Naive thymus-derived CD4-positive, alpha-beta T cell (primary cell): ENCODE results near the gene ARID3C. TPM values are rescaled to one million over a fixed set of nuclear protein-coding genes. Genes with fewer than 3 reads are reported as not detected.

Experiments used
- ATAC-seq: fragments of 150-1000 bp; cut with Tn5 transposase; 2 replicates; pipeline ENCODE4 v1.10.0; 2021; ENCODE audit warnings: mild to moderate bottlenecking, moderate library complexity
- CTCF ChIA-PET: fragments of 350-600 bp; sonication (Branson Sonifier 250); formaldehyde crosslinking; loops from one replicate; lab custom pipeline; 2021; ENCODE audit warnings: antibody characterized with exemption; lab: Charles Lee
- POLR2A ChIA-PET: fragments of 350-600 bp; sonication (Branson Sonifier 250); formaldehyde crosslinking; loops from one replicate; lab custom pipeline; 2021; ENCODE audit warnings: antibody characterized with exemption, inconsistent platforms; lab: Charles Lee
- DNase-seq, 9 donors: peaks; one replicate each; pipeline versions ENCODE4 v3.0.0 to v3.0.0-alpha.2; 2020 to 2022; ENCODE audit warnings: mixed read lengths in 1 of 9
- H3K27ac ChIP-seq: one replicate; pipeline ENCODE4 v1.7.0; 2013; ENCODE audit warnings: mild to moderate bottlenecking, low read depth, low read length, moderate library complexity
- H3K27me3 ChIP-seq, 2 donors: one replicate each; pipeline ENCODE4 v1.7.0; 2013; ENCODE audit warnings: low read length in 2 of 2, mild to moderate bottlenecking in 2 of 2, moderate library complexity in 2 of 2; ENCODE audit not compliant: control insufficient read depth in 2 of 2, insufficient read depth in 2 of 2
- H3K36me3 ChIP-seq, 3 experiments: 1 replicate in 2 of 3; 2 replicates in 1 of 3; pipeline ENCODE4 v1.7.0; 2013; ENCODE audit warnings: low read length in 3 of 3, mild to moderate bottlenecking in 3 of 3, moderate library complexity in 1 of 3; ENCODE audit not compliant: insufficient read depth in 3 of 3, control insufficient read depth in 2 of 3
- H3K4me1 ChIP-seq, 2 donors: one replicate each; pipeline ENCODE4 v1.7.0; 2013; ENCODE audit warnings: low read length in 2 of 2, mild to moderate bottlenecking in 2 of 2, moderate library complexity in 1 of 2; ENCODE audit not compliant: control insufficient read depth in 2 of 2, insufficient read depth in 2 of 2
- H3K4me3 ChIP-seq: 2 replicates; pipeline ENCODE4 v1.7.0; 2013; ENCODE audit warnings: mild to moderate bottlenecking, low read length
- H3K9me3 ChIP-seq, 3 experiments: 1 replicate in 2 of 3; 2 replicates in 1 of 3; pipeline ENCODE4 v1.7.0; 2013; ENCODE audit warnings: low read length in 3 of 3; ENCODE audit not compliant: control insufficient read depth in 2 of 3
- H3K27ac Mint-ChIP-seq, 9 donors: one replicate each; pipeline ENCODE4 v1.8.0; 2020 to 2022; ENCODE audit warnings: mixed read lengths in 9 of 9, mild to moderate bottlenecking in 8 of 9, moderate library complexity in 5 of 9, inconsistent platforms in 2 of 9
- H3K27me3 Mint-ChIP-seq, 5 donors: one replicate each; pipeline ENCODE4 v1.8.0; 2021 to 2022; ENCODE audit warnings: mixed read lengths in 5 of 5, mild to moderate bottlenecking in 1 of 5
- H3K36me3 Mint-ChIP-seq, 5 donors: one replicate each; pipeline ENCODE4 v1.8.0; 2020 to 2022; ENCODE audit warnings: mixed read lengths in 5 of 5, mild to moderate bottlenecking in 3 of 5, inconsistent platforms in 1 of 5
- H3K4me1 Mint-ChIP-seq, 7 donors: one replicate each; pipeline ENCODE4 v1.8.0; 2020 to 2022; ENCODE audit warnings: mixed read lengths in 7 of 7, mild to moderate bottlenecking in 3 of 7, inconsistent platforms in 1 of 7
- H3K4me3 Mint-ChIP-seq, 10 donors: one replicate each; pipeline ENCODE4 v1.8.0; 2020 to 2022; ENCODE audit warnings: mild to moderate bottlenecking in 10 of 10, mixed read lengths in 10 of 10, moderate library complexity in 6 of 10, inconsistent platforms in 2 of 10
- H3K9me3 Mint-ChIP-seq, 11 donors: one replicate each; pipeline ENCODE4 v1.8.0; 2020 to 2022; ENCODE audit warnings: mixed read lengths in 11 of 11, mild to moderate bottlenecking in 4 of 11, inconsistent platforms in 1 of 11, moderate library complexity in 1 of 11
- intact Hi-C, 2 donors: fragments of 100-400 bp; cut with micrococcal nuclease; formaldehyde crosslinking; loops; one replicate each; pipeline ENCODE4 v1.15.1; 2023
- polyA plus RNA-seq, 2 donors: library from polyadenylated mRNA; unstranded; fragments of 300-500 nt; fragmentation: Illumina TruSeq; gene quantifications; one replicate each; pipeline ENCODE4 v1.2.3, GENCODE V29; 2021
- total RNA-seq, 6 experiments: library from RNA in 5 of 6; stranded (reverse) in 5 of 6; gene quantifications; 1 replicate in 5 of 6; 2 replicates in 1 of 6; pipeline ENCODE4 v1.2.3 and lab custom pipeline; 2021 to 2026

The ARID3C gene
- total and polyA plus RNA-seq, 7 experiments from 2014 or later, result 0.27 to 0.36 TPM; not detected in 5

- Mint-ChIP-seq H3K4me1 (peaks cover 6 to 28% (median 21%) of the 10 kb centered on the region in 7 donors), H3K36me3 (peaks cover 7 to 18% (median 8%) of the 10 kb centered on the region in 5 donors), H3K27me3 (no peaks in the 10 kb centered on the region), H3K9me3 (peaks cover 0 to 1% (median 0%) of the 10 kb centered on the region in 11 donors), H3K4me3 (peak within 1 kb of the TSS; percentile 84 to 96 (median 90)), H3K27ac (peak within 1 kb of the TSS; percentile 84 to 96 (median 93))
- ChIA-PET POLR2A (interaction anchor here (0.7 to 3.9 kb wide), 11 partner anchors 8 to 1325 kb away, joined by 3 to 55 read pairs (median 4); partner anchors contain the start of genes DCTN3, DNAI1, FAM219A and SIGMAR1), CTCF (interaction anchor here (0.5 to 7.5 kb wide), 10 partner anchors 8 to 90 kb away, joined by 3 to 98 read pairs (median 3); partner anchors contain the start of genes DCTN3, GALT and SIGMAR1)
- ATAC-seq, result peak; percentile 96
- DNase-seq, result peak; percentile 75 to 94 (median 86)
- Histone ChIP-seq H3K36me3 (peaks cover 0 to 35% (median 0%) of the 10 kb centered on the region in 3 experiments), H3K4me1 (peaks cover 10 to 17% of the 10 kb centered on the region in 2 donors), H3K4me3 (peak within 1 kb of the TSS; percentile 89), H3K27ac (peak within 1 kb of the TSS; percentile 87), H3K27me3 (no peaks in the 10 kb centered on the region), H3K9me3 (no peaks in the 10 kb centered on the region)
- intact Hi-C loops, result loop anchor here (1.0 to 10.0 kb wide), 15 partner anchors 8 to 795 kb away; partner anchors contain the start of genes DCTN3 (in 2 of the 2), DNAI1 (in 2 of the 2), ENHO (in 2 of the 2) and FAM219A (in 2 of the 2)
Measured at GRCh38 chr9:34611811-34612787, 16.8 kb downstream of the ARID3C start, which contains the start of gene RPP25L. Gene RPP25L, minus strand, starts transcription at chr9:34612097. Its CDS starts 801 bp downstream, at chr9:34611296.

GRCh38 chr9:34611251-34611810 is 17.5 kb downstream of the ARID3C start:
- ATAC-seq (peak; percentile 1), DNase-seq (peak in 1 of 9 donors; percentile 31)
- peak overlapping the region; percentile 84 to 96 (median 93) for H3K27ac Mint-ChIP-seq
- peak overlapping the region; percentile 87 for H3K27ac ChIP-seq
- H3K4me1 Mint-ChIP-seq, result peaks cover 6 to 28% (median 20%) of the 10 kb centered on the region in 7 donors
- POLR2A ChIA-PET, result interaction anchor here (0.9 to 3.9 kb wide), 9 partner anchors 9 to 53 kb away, joined by 3 to 55 read pairs (median 4); partner anchors contain the start of genes DCTN3, GALT and SIGMAR1
- H3K4me3 ChIP-seq, result peak overlapping the region; percentile 89
- H3K9me3 ChIP-seq, result no peaks in the 10 kb centered on the region
- peaks cover 0 to 1% (median 0%) of the 10 kb centered on the region in 11 donors for H3K9me3 Mint-ChIP-seq
- no peaks in the 10 kb centered on the region for H3K27me3 Mint-ChIP-seq
- CTCF ChIA-PET, result interaction anchor here (0.6 to 7.5 kb wide), 8 partner anchors 8 to 91 kb away, joined by 3 to 98 read pairs (median 4); partner anchors contain the start of genes DCTN3, GALT and SIGMAR1
- H3K4me3 Mint-ChIP-seq, result peak overlapping the region; percentile 84 to 96 (median 90)
- peaks cover 0 to 28% (median 0%) of the 10 kb centered on the region in 3 experiments for H3K36me3 ChIP-seq
- intact Hi-C loops, result loop anchor here (5.0 to 10.0 kb wide), 6 partner anchors 36 to 794 kb away; partner anchors contain the start of genes GALT (in 2 of the 2), DNAJB5 (in 1 of the 2), ENHO (in 1 of the 2) and KIF24 (in 1 of the 2)
- H3K27me3 ChIP-seq, result no peaks in the 10 kb centered on the region
- peaks cover 10 to 17% of the 10 kb centered on the region in 2 donors for H3K4me1 ChIP-seq
- peaks cover 3 to 11% (median 4%) of the 10 kb centered on the region in 5 donors for H3K36me3 Mint-ChIP-seq

- Histone ChIP-seq H3K36me3 (peaks cover 0 to 21% (median 0%) of the 10 kb centered on the region in 3 experiments), H3K4me3 (peak overlapping the region; percentile 89), H3K27me3 (no peaks in the 10 kb centered on the region), H3K9me3 (no peaks in the 10 kb centered on the region), H3K27ac (no peak overlapping the region), H3K4me1 (peaks cover 10 to 17% of the 10 kb centered on the region in 2 donors)
- intact Hi-C loops, result loop anchor here (5.0 to 10.0 kb wide), 6 partner anchors 37 to 793 kb away; partner anchors contain the start of genes GALT (in 2 of the 2), DNAJB5 (in 1 of the 2), ENHO (in 1 of the 2) and KIF24 (in 1 of the 2)
- H3K27ac Mint-ChIP-seq, result peak overlapping the region in 7 of 9 donors; percentile 1 to 93 (median 52)
- peaks cover 0 to 1% (median 0%) of the 10 kb centered on the region in 11 donors for H3K9me3 Mint-ChIP-seq
- DNase-seq, result no peak
- ChIA-PET CTCF (interaction anchor here (0.8 to 7.5 kb wide), 7 partner anchors 10 to 92 kb away, joined by 3 to 98 read pairs (median 4); partner anchors contain the start of genes DCTN3, GALT and SIGMAR1), POLR2A (interaction anchor here (0.9 to 3.9 kb wide), 6 partner anchors 10 to 37 kb away, joined by 3 to 55 read pairs (median 8); partner anchors contain the start of genes DCTN3, GALT and SIGMAR1)
- ATAC-seq, result no peak
- H3K4me3 Mint-ChIP-seq, result peak overlapping the region; percentile 25 to 96 (median 90)
- H3K4me1 Mint-ChIP-seq, result peaks cover 6 to 28% (median 20%) of the 10 kb centered on the region in 7 donors
- H3K36me3 Mint-ChIP-seq, result peaks cover 0 to 7% (median 0%) of the 10 kb centered on the region in 5 donors
- no peaks in the 10 kb centered on the region for H3K27me3 Mint-ChIP-seq
Measured at GRCh38 chr9:34610434-34611206, 18.2 kb downstream of the ARID3C start.

- intact Hi-C loops, result no loop called here
- H3K9me3 ChIP-seq, result no peaks in the 10 kb centered on the region
- no peaks in the 10 kb centered on the region for H3K36me3 Mint-ChIP-seq
- no peak overlapping the region for H3K4me3 Mint-ChIP-seq
- DNase-seq, result no peak
- no peak overlapping the region for H3K27ac ChIP-seq
- no peak overlapping the region for H3K27ac Mint-ChIP-seq
- H3K4me1 Mint-ChIP-seq, result peaks cover 6 to 19% (median 14%) of the 10 kb centered on the region in 7 donors
- POLR2A ChIA-PET, result interaction anchor here (0.8 kb wide), 1 partner anchor 10 kb away, joined by 3 read pairs; no protein-coding TSS in a partner anchor
- no peaks in the 10 kb centered on the region for H3K36me3 ChIP-seq
- no peak for ATAC-seq
- no peaks in the 10 kb centered on the region for H3K27me3 ChIP-seq
- CTCF ChIA-PET, result no interaction called here
- peaks cover 5 to 10% of the 10 kb centered on the region in 2 donors for H3K4me1 ChIP-seq
- H3K27me3 Mint-ChIP-seq, result peaks cover 0 to 10% (median 5%) of the 10 kb centered on the region in 5 donors
- H3K9me3 Mint-ChIP-seq, result no peaks in the 10 kb centered on the region
- H3K4me3 ChIP-seq, result no peak overlapping the region
Measured at GRCh38 chr9:34607331-34607730, 21.5 kb downstream of the ARID3C start.

GRCh38 chr9:34606905-34607304 is 22.0 kb downstream of the ARID3C start:
- Histone ChIP-seq H3K4me1 (peaks cover 5 to 9% of the 10 kb centered on the region in 2 donors), H3K27ac (no peak overlapping the region), H3K4me3 (no peak overlapping the region), H3K9me3 (no peaks in the 10 kb centered on the region), H3K27me3 (no peaks in the 10 kb centered on the region), H3K36me3 (no peaks in the 10 kb centered on the region)
- DNase-seq, result no peak
- H3K9me3 Mint-ChIP-seq, result no peaks in the 10 kb centered on the region
- no peak overlapping the region for H3K4me3 Mint-ChIP-seq
- H3K27ac Mint-ChIP-seq, result no peak overlapping the region
- ChIA-PET CTCF (no interaction called here), POLR2A (interaction anchor here (0.8 kb wide), 1 partner anchor 10 kb away, joined by 3 read pairs; no protein-coding TSS in a partner anchor)
- H3K36me3 Mint-ChIP-seq, result no peaks in the 10 kb centered on the region
- ATAC-seq, result no peak
- peaks cover 6 to 19% (median 12%) of the 10 kb centered on the region in 7 donors for H3K4me1 Mint-ChIP-seq
- intact Hi-C loops, result no loop called here
- peaks cover 0 to 10% (median 5%) of the 10 kb centered on the region in 5 donors for H3K27me3 Mint-ChIP-seq
